CMK (cell line): ENCODE data around the gene PLA2G4D.

Experiments used
- DNase-seq: peaks from one replicate; pipeline ENCODE4 v3.0.0-alpha.2; 2010; ENCODE audit warnings: low read depth

The PLA2G4D gene

DNA sequence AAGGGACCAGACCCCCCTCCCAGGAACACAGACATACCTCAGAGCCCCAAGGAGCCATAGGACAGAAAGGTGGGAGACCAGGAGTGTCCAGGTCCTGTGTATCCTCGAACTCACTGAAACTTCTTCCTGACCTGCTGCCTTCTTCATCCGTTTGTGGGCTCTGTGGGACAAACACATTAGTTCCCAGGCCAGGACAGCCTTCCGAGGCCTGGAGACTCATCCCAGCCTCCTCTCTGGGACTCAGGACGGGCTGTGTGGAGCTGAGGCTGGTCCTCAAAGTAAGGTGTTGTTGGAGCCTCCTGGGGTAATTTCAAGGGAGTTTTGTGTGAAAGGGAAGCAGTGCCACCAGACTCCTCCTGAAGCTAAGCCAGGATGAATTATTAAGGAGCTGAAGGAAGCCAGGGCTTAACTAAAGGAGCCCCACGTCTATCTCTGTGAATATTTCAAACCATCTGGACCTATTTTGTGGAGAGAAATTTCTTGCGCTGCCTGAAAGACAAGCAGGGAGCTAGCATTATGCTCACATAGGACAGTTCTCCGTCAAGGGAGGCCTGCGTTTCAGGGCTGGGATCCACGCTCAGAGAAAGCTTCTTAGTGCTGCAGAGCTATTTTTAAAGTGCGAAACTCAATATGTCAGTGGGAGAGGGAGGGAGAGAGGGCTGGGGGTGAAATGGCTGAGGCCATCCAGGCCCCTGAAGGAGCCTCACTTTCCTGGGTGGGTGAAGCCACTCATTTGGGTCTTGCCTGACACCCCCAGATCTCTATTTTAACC is 43.7 kb downstream of the PLA2G4D start:
- DNase-seq, result no peak

DNA sequence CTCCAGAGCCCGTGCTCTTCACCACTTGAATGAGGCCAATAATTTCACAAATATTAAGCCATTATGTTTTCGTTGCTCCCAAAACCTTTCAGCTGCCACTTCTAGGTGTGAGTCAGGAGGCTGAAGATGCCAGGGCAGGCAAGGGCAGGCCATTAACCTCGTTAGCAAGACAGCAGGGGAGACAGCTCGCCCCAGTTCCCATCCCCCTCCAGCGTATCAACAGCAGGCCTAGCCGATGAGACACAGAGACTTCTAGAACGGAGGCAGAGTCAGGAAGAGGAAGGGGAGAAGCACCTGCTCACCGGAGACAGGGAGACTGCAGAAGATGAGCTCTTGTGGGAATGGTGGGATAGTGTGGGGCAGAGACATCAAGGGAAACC is 45.6 kb downstream of the PLA2G4D start:
- DNase-seq, result no peak

DNA sequence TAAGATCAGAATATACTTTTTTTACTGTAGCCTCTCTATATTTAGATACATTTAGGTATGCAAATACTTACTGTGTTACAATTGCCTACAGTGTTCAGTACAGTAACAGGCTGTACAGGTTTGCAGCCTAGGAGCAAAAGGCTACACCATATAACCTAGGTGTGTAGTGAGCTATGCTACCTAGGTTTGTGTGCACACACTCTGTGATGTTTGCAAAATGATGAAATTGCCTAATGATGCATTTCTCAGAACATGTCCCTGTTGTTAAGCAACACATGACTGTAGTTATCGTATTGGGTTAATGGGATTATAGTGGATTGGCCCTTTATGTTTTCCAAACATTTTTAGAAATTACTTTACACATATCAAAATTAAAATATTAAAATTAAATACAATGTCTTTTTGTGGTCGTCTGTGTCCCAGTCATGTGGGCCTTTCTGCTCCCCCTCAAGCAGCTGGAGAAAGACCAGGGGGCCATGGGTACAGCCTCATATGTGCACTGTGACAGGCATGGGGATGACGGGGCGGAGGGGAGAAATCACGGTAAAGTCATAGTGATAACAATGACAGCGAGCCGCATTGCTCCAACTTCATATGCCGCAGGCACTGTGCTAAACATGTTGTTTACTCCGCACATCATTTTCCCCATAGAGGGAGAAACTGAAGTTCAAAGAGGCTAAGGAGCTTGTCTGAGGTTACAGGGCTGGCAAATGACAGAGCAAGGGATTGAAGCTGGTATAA is 46.1 kb downstream of the PLA2G4D start:
- DNase-seq, result no peak

DNA sequence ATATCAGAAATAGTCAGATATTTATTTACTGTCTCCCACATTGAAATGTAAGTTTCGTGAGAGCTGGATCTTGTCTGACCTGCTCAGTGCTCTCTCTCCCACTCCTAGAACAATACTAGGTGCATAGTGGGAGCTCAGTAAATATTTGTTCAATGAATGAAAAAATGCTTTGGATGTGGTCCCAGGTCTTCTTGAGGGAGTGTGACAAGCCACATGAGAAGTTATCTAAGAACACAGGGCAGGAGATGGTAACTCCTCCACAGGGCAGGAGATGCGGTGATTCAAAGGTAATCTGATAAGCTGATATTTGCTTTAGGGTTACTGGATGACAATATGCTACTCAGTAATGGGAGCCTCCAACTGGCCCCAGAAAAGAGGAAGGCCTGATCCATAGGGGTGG is 47.8 kb downstream of the PLA2G4D start:
- DNase-seq, result no peak

DNA sequence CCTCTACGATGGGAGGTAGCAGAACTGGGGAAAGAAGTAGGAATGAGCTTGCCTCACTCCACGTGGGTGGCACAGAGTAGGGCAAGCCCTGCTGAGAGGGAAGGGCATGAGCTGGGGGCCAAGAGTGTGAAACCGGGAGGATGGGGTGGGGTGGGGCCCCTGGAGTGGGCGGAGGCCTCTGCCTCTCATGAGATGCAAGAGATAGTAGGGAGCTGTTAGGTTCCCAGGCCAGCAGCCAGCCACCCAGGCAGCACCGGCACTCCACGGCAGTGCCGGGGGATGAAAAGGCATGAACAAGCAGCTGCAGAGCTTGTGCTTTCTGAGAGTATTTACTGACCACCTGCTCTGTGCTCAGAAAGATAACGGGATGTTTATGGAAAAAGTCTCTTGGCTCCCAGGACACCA is 49.1 kb downstream of the PLA2G4D start:
- no peak for DNase-seq

DNA sequence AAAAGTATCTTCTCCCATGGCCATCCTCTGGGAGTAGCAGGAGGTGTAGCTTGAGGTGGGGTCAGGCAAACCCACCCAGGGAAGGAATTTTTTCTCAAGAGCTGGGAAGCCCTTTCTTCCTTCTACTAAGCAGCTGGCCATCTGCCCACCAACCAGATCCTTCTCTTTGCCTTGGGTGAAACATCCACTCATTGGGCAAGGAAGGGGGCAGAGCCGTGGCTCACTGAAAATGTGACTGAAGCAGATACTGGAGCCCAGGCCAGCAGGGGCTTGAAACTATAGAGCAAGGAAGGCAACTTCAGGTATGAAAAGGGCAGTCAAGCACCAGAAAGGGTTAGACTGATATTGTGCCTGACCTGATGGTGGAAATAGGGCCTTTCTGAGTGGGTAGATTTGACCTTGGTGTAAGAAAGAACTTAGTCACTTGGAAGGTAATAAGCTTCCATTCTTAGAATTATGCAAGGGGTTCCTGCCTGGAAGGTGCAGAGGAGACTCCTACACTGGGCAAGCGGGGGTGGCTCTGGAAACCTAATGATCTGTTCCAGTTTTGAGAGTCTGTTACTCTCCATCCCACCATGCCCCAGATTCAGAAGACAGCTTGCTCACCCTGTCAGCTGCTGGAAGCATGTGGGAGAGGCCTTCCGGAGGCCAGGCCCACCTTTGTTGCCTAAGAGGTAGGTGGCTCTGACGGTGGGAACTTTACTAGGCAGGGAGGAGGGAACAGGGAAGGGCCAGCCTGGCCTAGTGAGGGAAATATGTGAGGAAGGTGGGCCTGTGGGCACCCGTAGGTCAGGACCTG is 51.6 kb downstream of the PLA2G4D start:
- DNase-seq, result no peak

DNA sequence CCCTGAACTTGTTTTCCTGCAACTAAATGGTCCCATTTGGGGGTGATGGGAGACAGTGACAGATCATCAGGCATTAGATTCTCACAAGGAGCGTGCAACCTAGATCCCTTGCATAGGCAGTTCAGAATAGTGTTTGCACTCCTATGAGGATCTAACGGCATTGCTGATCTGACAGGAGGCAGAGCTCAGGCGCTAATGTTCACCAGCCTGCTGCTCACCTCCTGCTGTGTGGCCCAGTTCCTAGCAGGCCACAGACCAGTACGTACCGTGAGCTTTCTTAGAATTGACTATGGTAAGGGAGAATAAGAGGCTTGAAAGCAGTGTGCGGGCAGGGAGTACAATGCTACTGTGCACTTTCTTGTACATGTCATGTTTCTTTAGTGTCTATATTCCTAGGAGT is 56.0 kb downstream of the PLA2G4D start:
- no peak for DNase-seq

DNA sequence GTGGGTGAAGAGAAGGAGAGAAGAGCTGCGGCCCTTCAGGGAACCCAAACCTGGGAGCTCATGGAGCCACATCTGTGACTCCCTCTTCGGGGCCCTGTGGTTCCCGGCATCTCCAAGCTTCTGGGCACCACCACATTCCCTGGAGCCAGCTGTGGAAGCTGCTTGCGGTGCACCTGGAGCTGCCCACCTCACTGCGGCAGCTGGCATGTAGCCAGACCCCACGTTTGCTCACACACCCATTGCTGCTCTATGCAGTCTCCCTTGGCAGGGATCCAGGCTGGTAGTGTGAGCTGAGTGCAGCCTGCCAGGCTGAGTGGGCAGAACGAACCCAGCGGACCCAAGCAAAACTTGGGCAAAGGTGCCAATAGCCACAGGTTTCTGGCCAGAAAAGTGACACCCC is 56.7 kb downstream of the PLA2G4D start:
- no peak for DNase-seq

DNA sequence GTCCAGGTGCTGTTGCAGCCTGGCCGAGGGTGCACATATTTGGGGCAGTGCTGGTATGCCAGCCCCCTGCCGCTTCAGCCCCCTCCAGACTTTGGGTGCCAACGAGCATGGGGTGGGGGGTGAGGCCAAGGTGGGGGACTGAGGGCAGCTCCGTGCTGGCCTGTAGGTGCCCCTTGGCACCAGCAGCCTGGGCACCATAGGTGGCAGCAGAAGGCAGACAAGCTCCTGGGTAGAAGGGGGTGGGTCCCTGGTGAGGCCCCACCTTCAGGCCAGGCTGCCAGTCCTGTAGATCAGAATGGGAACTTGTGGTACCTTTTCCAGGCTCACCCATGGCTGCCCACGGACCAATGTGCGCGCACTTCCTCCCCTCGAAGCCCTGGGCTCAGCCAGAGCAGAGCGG is 57.4 kb downstream of the PLA2G4D start:
- no peak for DNase-seq

DNA sequence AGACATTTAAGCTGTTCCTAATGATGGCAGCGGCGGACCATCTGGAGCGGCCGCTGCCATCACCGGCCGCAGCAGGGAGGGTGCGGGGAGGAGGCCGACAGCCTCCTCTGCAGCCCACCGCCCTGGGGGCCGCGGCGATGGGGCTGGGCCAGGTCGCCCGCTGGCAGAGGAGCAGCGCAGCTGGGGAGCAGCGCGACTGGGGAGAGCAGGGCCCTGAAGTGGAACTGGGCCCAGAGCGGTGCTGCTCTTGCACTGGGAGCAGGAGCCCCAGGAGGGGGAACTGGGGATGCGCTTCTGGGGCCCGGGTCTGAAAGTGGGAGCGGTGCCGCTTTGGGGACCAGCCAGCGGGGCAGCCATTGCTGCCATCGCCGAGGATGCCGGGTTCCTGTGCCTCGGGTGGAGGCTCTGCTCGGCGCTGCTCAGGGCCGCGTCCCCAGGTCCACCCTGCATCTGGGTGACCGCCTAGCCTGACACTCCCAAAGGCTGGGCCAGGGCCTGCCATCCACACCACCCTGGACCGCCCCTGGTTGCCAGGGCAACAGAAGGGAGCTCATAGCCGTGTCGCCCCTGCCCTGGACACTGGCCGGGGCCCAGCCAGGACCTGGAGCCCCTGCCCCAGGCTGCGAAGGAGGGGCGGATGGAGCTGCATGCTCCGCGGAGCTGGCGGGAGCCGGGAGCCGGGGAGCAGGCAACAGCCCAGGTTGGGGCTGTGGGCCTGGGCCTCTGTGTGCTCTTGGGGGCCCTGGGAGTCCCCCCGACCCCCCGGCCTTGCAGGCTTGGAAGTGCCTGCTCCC is 58.1 kb downstream of the PLA2G4D start:
- no peak for DNase-seq

DNA sequence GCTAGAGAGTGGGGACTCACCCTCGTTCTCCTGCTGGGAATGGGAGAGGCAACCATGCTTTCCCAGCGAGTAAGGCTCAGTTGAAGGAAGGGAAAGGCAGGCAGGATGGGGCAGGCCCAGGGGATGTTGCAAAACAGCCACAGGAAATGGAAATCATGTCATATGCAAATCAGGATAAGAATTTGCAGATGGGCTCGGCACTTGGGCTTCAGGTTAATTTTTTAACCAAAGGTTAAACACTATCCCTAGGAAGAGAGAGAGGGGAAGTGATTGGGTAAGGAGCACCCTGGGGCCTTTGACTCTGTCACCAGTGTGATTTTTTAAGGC is 59.0 kb downstream of the PLA2G4D start:
- no peak for DNase-seq

DNA sequence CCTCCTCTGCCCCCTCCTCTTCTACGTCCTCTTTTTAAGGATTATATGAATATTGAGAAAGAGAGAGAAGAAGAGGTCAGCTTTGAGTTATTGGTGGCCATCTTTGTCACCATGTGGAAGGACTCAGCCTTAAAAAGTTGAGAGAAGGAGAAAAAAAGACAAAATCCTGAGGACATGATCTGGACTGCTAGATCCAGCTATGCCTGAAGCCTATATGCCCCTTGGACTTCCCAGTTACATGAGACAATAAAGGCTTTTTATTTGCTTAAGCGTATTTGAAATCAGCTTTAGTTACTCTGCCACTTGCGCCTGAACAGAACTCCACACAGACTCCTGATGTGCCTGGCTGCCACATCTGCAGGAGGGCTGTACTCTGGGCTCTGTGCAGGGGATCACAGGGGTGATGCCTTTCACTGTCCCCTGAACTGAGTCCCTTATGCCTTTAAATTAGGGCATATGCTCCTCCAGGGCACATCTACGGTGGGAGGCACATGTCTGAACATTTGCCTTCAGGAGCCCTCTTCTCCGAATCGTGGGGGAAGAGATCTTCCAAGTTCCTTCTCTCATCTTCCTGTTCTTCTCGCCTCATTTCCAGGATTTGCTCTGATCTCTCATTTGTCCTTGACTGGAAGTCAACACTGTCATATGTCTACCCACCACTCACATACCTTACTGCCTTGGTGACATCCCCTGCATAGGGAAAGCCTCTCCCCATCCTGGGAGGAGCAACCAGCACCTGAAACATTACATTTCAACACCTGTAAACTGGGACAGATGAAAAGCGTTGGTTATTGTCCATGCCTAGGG is 59.5 kb downstream of the PLA2G4D start:
- DNase-seq, result no peak

DNA sequence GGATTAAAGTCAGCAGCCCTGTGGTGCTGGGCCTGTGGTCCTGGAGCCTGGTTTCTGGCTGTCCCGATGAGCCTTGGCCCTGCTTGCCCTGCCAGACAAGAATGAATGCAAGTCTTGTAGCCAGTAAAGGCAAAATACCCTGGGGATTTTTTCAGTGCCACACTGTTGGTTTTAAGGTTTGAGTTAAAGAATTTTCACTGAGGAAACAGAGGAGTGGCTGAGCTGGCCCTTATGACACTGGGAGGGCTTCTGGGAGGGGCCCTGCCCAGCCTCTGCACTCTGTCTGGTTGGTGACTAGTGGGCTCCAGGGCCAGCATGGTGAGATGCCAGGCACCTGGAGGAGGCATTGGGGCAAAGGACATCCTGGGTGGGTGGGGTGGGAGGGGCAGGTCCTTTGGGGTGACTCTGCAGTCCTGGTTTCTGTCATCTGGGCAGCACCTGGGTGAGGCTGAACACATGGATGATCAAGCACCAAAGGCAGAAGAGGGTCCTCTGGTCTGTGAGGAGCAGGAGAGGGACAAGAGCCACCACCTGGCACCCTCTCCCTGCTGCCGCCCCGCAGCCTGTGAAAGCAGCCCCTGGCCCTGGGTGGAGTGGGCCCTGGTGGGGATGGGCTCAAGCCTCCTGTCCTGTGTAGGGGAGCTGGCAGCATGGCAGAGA is 61.0 kb downstream of the PLA2G4D start:
- no peak for DNase-seq

DNA sequence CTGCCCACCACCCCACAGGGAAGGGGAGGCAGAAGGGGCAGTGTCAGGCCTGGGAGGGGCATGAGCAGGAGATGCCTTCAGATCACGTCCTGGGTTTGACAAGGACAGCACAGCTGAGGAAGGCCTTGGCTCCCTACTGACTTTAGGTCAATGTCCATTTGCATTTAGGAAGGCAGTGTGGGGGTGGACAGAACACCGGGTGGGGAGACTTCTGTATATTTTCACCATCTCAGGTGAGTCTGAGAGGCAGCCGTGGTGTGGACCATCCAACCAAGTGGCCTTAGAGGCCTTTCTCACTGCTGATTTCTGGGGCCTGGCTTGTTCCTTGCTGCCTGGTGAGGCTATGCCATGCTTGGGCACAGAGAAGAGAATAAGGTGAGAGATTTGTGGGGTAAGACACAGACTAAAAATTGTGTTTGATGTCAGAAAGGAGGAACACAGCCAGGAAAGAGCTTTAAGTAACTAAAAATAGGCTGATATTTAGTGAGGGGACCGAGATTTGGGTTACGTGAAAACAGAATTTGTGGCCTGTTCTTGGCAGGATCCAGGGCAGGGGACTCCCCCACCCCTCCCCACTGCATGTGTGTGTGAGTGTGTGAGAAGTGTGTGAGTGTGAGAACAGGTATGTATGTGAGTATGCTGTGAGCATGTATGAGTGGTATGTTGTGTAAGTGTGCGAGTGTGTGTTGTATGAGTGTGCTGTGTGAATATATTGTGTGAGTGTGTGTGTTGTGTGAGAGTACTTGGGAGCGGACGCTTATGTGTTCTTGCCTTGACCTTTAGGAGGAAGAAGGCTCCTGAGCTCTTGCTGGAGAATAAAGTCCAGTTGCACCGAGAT is 61.8 kb downstream of the PLA2G4D start:
- no peak for DNase-seq

DNA sequence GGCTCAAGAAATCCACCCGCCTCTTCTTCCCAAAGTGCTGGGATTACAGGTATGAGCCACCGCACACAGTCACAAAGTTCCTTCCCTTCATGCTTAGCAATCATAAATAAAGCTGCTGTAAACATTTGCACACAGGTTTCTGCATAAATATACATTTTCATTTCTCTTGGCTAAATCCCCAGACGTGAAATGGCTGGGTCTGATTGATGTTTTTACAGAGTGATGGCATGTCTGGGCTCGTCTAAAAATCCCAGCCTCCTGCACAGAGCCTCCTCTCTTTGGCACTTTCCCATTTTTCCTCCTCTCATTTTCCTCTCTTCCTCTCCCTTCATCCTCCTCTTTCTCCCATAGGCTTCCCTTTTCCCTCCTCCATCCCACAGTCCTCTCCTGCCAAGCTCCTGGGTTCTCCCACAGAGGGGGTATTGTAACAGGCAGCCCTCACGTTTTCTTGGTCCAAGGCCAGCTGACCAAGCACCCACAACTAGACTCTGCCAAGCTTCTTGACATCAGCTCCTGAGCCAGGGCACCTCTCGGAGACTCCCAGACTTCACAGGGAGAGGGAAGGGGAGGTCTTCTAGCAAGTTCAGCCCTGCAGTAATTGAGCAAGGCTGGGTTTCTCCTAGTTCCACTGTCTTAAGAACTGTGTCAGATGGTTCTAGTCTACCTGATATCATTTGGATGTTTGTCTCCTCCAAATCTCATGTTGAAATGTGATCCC is 63.0 kb downstream of the PLA2G4D start:
- DNase-seq, result no peak

DNA sequence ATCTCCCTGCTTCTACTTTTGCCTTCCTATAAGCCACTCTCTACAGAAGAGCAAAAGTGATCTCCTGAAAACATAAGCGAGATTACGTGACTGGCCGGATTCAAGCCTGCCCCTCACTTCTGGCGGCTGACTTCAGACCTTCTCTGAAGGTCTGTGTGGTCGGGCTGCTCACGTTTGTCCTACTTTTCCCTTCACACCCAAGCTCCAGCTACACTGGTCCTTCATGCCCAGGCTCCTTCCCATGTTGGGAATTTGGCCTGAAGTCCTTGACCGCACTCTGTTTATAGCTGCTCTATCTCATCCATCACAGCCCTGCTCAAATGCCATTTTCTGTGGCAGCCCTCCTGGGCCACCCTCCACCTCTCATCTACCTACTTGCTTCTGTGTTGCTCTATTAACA is 66.8 kb downstream of the PLA2G4D start:
- no peak for DNase-seq

DNA sequence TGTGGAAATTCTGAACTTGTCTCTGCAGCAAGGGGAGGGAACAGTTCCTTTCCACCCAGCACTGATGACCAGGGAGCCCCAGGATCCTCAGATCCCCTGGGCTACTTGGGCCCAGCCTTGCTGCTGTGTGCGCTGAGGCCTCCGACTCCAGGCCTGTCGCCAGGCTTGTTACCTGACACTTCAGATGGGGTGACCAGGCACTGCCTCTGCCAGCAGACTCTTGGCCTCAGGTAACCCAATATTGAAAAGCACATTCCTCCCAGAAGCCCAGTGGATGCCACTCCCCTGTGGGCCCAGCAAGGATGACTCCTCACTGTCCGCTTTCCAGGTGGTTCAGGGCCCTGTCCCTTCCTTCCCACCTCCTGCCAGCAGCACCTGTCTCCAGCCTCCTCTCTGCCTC is 70.1 kb downstream of the PLA2G4D start:
- DNase-seq, result no peak

DNA sequence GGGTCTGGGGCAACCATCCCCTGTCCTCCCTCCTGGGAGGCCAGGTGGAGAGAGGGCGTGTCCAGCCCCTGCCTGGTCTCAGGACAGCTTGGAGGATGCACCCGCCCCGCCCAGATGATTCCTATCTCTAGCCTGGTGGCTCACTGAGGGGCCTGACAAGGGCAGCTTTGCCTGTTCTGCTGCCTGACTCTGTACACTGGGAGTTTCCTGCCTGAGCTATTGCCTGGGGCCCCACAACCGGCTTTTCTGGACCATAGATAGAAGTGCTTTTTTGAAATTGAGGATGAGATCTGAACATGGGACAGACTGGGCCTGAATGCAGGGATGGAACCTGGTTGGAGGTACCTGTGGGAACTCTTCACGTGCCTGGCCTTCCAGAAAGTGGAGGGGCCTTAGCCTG is 72.8 kb downstream of the PLA2G4D start:
- DNase-seq, result no peak

DNA sequence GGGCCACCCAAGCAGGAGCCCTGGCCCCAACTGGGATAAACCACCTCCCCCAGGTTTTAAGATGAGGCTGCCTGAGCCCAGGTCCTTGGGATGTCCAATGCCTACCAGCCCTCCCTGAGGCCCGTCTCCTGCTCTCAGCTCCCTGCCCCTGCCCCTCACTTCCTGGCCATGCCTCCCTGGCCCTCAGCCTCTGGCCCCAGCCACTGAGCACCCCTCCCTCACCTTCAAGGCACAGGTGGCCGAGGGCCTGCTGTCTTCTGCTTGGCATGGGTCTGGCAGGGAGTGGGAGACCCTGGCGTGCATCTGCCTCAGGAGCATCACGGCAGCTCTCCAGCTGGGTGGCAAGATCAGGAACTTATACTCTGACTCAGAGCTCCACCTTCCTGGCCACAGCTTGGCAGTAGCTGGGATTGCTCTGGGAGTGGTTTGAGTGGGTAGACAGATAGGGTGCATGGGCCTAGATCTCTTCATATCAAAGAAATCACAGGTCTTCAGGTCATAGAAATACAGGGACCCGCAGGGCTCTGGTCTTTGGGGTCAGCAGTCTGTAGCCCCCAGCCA is 73.6 kb downstream of the PLA2G4D start, which contains the start of gene PLA2G4E:
Gene PLA2G4E, minus strand, starts transcription at position 330 of the 561 bp plus-strand sequence. Its CDS starts 12 bp downstream, at position 318.
- no peak for DNase-seq
